ENCODE measurements around the gene OR2V2.
A peak's percentile ranks its signal among the peaks of the same experiment; 100 is the strongest.

The OR2V2 gene

GRCh38 chr5:181149355-181149754 is 2.0 kb downstream of the OR2V2 start:
- DNase-seq: no peak

GRCh38 chr5:181149806-181150733 is 2.7 kb downstream of the OR2V2 start:
- DNase-seq: no peak

GRCh38 chr5:181151146-181151545 is 3.8 kb downstream of the OR2V2 start:
- no peak for DNase-seq

- no peak for DNase-seq
These were observed 5.0 kb downstream of the OR2V2 start for GRCh38 chr5:181152406-181152805.

- no peak for DNase-seq
These were observed 6.4 kb downstream of the OR2V2 start for GRCh38 chr5:181153814-181154213.

- DNase-seq: no peak
These were observed 9.4 kb downstream of the OR2V2 start for GRCh38 chr5:181156758-181157157.

GRCh38 chr5:181158869-181159268 is 11.5 kb downstream of the OR2V2 start:
- DNase-seq: no peak

GRCh38 chr5:181159286-181160151 is 12.1 kb downstream of the OR2V2 start:
- peak; percentile 60 for DNase-seq

- peak; percentile 2 for DNase-seq
These were observed 12.9 kb downstream of the OR2V2 start for GRCh38 chr5:181160152-181160754.

GRCh38 chr5:181160755-181161533 is 13.6 kb downstream of the OR2V2 start:
- peak; percentile 10 for DNase-seq

GRCh38 chr5:181161534-181162175 is 14.3 kb downstream of the OR2V2 start:
- DNase-seq: no peak

GRCh38 chr5:181163487-181164075 is 16.2 kb downstream of the OR2V2 start:
- no peak for DNase-seq

GRCh38 chr5:181164076-181164952 is 16.9 kb downstream of the OR2V2 start:
- DNase-seq: no peak

GRCh38 chr5:181166812-181167733 is 19.7 kb downstream of the OR2V2 start:
- no peak for DNase-seq

- peak; percentile 2 for DNase-seq
These were observed 20.6 kb downstream of the OR2V2 start for GRCh38 chr5:181167814-181168488.

GRCh38 chr5:181168595-181169118 is 21.3 kb downstream of the OR2V2 start:
- no peak for DNase-seq

- peak; percentile 36 for DNase-seq
These were observed 22.3 kb downstream of the OR2V2 start for GRCh38 chr5:181169459-181170236.
